Adipocyte (in vitro differentiated cells): ENCODE measurements around the gene LILRB5.
"Not testable (repeated sequence)": the region's sequence is repeated elsewhere in the genome, so short reads cannot be mapped to it uniquely, and the experiment has no call there.

Experiments
- DNase-seq: peaks from one replicate; pipeline ENCODE4 v3.0.0-alpha.2; 2015; ENCODE audit warnings: low read depth
- H3K27me3 ChIP-seq: replicated peaks from 2 replicates; pipeline ENCODE4 v1.7.0; 2013; ENCODE audit warnings: mild to moderate bottlenecking, low read length, moderate library complexity; ENCODE audit not compliant: control insufficient read depth, insufficient read depth
- H3K36me3 ChIP-seq: 2 replicates; pipeline ENCODE4 v1.7.0; 2013; ENCODE audit warnings: low read length, mild to moderate bottlenecking, moderate library complexity; ENCODE audit not compliant: control insufficient read depth, insufficient read depth, severe bottlenecking
- H3K4me1 ChIP-seq: 2 replicates; pipeline ENCODE4 v1.7.0; 2013; ENCODE audit warnings: mild to moderate bottlenecking, low read length, moderate library complexity; ENCODE audit not compliant: control insufficient read depth, insufficient read depth
- H3K4me3 ChIP-seq: 2 replicates; pipeline ENCODE4 v1.7.0; 2013; ENCODE audit warnings: mild to moderate bottlenecking, low read length, moderate library complexity
- H3K9ac ChIP-seq: 2 replicates; pipeline ENCODE4 v1.7.0; 2013; ENCODE audit warnings: mild to moderate bottlenecking, low read length, moderate library complexity
- H3K9me3 ChIP-seq: 2 replicates; pipeline ENCODE4 v1.7.0; 2013; ENCODE audit warnings: mild to moderate bottlenecking, low read length, moderate library complexity; ENCODE audit not compliant: control insufficient read depth

LILRB5 gene

GRCh38 chr19:54240372-54241336, 16.4 kb downstream of the LILRB5 start:
- DNase-seq, H3K9ac ChIP-seq, H3K36me3 ChIP-seq, H3K4me1 ChIP-seq, H3K9me3 ChIP-seq, H3K4me3 ChIP-seq: not testable (repeated sequence)
- peaks cover 22% of the 10 kb centered on the region for H3K27me3 ChIP-seq

- DNase-seq, H3K9ac ChIP-seq, H3K36me3 ChIP-seq, H3K4me3 ChIP-seq, H3K4me1 ChIP-seq, H3K9me3 ChIP-seq: not testable (repeated sequence)
- H3K27me3 ChIP-seq = peaks cover 29% of the 10 kb centered on the region
Observed at GRCh38 chr19:54239491-54240371, 17.3 kb downstream of the LILRB5 start.

- no peak overlapping the region for H3K4me3 ChIP-seq
- peaks cover 36% of the 10 kb centered on the region for H3K27me3 ChIP-seq
- no peaks in the 10 kb centered on the region for H3K36me3 ChIP-seq
- H3K4me1 ChIP-seq = no peaks in the 10 kb centered on the region
- H3K9me3 ChIP-seq = peaks cover 12% of the 10 kb centered on the region
- H3K9ac ChIP-seq = no peak overlapping the region
- no peak for DNase-seq
Observed at GRCh38 chr19:54233941-54234340, 23.1 kb downstream of the LILRB5 start.

GRCh38 chr19:54231077-54231931, 25.8 kb downstream of the LILRB5 start:
- peak; percentile 93 for DNase-seq
- Histone ChIP-seq H3K27me3 (peaks cover 28% of the 10 kb centered on the region), H3K36me3 (no peaks in the 10 kb centered on the region), H3K9ac (no peak overlapping the region), H3K9me3 (peaks cover 17% of the 10 kb centered on the region), H3K4me1 (no peaks in the 10 kb centered on the region), H3K4me3 (no peak overlapping the region)

- Histone ChIP-seq H3K27me3 (peaks cover 18% of the 10 kb centered on the region), H3K4me1 (no peaks in the 10 kb centered on the region), H3K4me3 (no peak overlapping the region), H3K36me3 (no peaks in the 10 kb centered on the region), H3K9ac (no peak overlapping the region), H3K9me3 (peaks cover 13% of the 10 kb centered on the region)
- DNase-seq = no peak
Observed at GRCh38 chr19:54230031-54230430, 27.0 kb downstream of the LILRB5 start.

GRCh38 chr19:54229146-54229545, 27.9 kb downstream of the LILRB5 start:
- Histone ChIP-seq H3K9ac (no peak overlapping the region), H3K27me3 (peaks cover 9% of the 10 kb centered on the region), H3K4me1 (no peaks in the 10 kb centered on the region), H3K9me3 (peaks cover 5% of the 10 kb centered on the region), H3K36me3 (no peaks in the 10 kb centered on the region), H3K4me3 (no peak overlapping the region)
- DNase-seq = no peak

- not testable (repeated sequence) for H3K9me3 ChIP-seq, H3K4me3 ChIP-seq, H3K4me1 ChIP-seq, H3K9ac ChIP-seq, H3K36me3 ChIP-seq, DNase-seq
- peaks cover 16% of the 10 kb centered on the region for H3K27me3 ChIP-seq
Observed at GRCh38 chr19:54224619-54225018, 32.5 kb downstream of the LILRB5 start.

- not testable (repeated sequence) for H3K4me1 ChIP-seq, DNase-seq, H3K36me3 ChIP-seq, H3K9ac ChIP-seq, H3K9me3 ChIP-seq, H3K4me3 ChIP-seq
- peaks cover 16% of the 10 kb centered on the region for H3K27me3 ChIP-seq
Observed at GRCh38 chr19:54223937-54224281, 33.2 kb downstream of the LILRB5 start.

- not testable (repeated sequence) for H3K9me3 ChIP-seq, H3K4me3 ChIP-seq, DNase-seq
Observed at GRCh38 chr19:54223277-54223936, 33.7 kb downstream of the LILRB5 start.

GRCh38 chr19:54222474-54223276, 34.4 kb downstream of the LILRB5 start, which contains the start of gene LILRB3:
Gene LILRB3 (minus strand): TSS chr19:54223007. CDS start chr19:54222976, 31 bp downstream.
- peaks cover 16% of the 10 kb centered on the region for H3K27me3 ChIP-seq
- not testable (repeated sequence) for H3K36me3 ChIP-seq, DNase-seq, H3K9ac ChIP-seq, H3K9me3 ChIP-seq, H3K4me1 ChIP-seq, H3K4me3 ChIP-seq

More at GRCh38 chr19:54223277-54223936, 33.7 kb downstream of the LILRB5 start:
- peaks cover 16% of the 10 kb centered on the region for H3K27me3 ChIP-seq
- not testable (repeated sequence) for H3K4me1 ChIP-seq, H3K9ac ChIP-seq, H3K36me3 ChIP-seq
